GM10847 (cell line): ENCODE measurements around the gene KLF11.

Source experiments
- POLR2A ChIP-seq: IDR thresholded peaks from 2 replicates; pipeline ENCODE4 v1.6.1; 2011; ENCODE audit not compliant: insufficient read length; ENCODE audit errors: extremely low read depth

Gene KLF11

DNA sequence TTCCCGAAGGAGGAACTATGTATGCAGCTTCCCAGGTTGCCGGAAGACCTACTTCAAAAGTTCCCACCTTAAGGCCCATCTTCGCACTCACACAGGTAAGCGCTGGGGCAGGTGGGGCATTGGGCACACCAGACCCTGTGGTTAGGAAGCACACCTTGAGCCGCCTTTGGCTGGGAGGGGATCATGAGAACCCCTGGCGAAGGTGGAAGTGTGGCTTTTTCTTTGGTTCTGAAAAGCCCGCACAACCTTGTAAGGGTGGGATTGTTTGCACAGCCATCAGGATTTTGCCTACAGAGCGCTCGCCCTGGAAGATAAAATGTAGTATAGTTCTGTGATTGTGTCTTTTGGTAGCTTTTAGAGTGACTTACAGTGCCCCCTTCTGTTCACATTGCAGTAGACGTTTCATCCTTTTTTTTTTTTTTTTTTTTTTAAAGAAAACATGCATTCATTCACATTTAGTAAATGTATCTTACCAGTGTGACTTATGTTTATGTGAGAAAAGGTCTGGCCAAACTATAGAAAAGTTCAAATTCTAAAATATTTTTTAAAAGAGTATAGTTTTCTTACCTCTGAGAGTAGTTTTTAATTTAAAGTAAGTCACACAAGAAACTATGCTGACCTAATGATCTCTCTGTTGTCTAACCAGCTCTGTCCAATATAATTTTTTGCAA, 5.3 kb downstream of the KLF11 start:
- no peak for TF ChIP-seq POLR2A

DNA sequence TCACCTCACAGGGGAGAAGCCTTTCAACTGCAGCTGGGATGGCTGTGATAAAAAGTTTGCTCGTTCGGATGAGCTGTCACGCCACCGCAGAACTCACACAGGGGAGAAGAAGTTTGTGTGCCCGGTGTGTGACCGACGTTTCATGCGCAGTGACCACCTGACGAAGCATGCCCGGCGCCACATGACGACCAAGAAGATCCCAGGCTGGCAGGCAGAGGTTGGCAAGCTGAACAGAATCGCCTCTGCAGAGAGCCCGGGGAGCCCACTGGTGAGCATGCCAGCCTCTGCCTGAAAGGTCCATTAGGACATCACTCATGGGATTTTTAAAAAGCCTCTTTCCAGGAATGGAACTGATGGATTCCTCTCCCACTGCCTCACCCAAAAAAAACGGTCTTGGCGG, 8.9 kb downstream of the KLF11 start:
- TF ChIP-seq POLR2A: no peak

GRCh38 chr2:10053351-10053750, 10.0 kb downstream of the KLF11 start:
- no peak for TF ChIP-seq POLR2A

- TF ChIP-seq POLR2A: no peak
These were observed 11.1 kb downstream of the KLF11 start for GRCh38 chr2:10054424-10054823.

DNA sequence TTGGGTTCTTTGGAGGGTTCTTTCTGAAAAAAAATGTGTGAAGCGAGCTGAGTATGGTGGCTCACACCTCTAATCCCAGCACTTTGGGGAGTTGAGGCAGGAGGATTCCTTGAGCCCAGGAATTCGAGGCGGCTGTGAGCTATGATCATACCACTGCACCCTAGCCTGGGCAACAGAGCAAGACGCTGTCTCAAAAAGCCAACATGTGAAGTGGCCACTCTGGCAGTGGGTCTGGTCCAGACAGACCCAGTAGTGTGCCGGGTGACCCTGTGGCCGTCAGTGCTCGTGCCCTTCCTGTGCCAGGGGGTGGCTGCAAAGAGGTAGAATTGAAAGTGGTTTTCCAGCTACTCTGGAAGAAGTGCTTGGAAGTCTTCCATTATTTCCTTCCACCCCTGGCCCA, 11.6 kb downstream of the KLF11 start:
- no peak for TF ChIP-seq POLR2A

GRCh38 chr2:10056439-10056838, 13.1 kb downstream of the KLF11 start:
- TF ChIP-seq POLR2A: no peak

GRCh38 chr2:10057231-10058107, 14.1 kb downstream of the KLF11 start:
- no peak for TF ChIP-seq POLR2A

- TF ChIP-seq POLR2A: no peak
These were observed 15.1 kb downstream of the KLF11 start for GRCh38 chr2:10058251-10059015.

DNA sequence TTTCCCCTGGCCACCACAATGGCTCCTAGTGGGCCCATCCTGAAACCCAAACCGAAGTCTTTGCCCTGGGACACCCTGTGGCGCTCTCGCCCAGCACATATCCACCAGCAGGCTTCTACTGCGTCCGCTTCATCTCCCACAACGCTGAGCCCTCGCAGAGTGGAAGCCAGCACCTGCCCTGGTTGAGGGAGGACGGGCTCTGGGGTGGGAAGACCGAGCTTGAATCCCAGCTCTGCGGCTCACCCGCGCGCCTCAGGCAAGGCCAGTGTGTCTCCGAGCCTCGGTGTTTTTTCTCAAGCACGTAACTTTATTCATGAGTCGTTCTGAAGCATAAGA, 15.6 kb downstream of the KLF11 start:
- no peak for TF ChIP-seq POLR2A

DNA sequence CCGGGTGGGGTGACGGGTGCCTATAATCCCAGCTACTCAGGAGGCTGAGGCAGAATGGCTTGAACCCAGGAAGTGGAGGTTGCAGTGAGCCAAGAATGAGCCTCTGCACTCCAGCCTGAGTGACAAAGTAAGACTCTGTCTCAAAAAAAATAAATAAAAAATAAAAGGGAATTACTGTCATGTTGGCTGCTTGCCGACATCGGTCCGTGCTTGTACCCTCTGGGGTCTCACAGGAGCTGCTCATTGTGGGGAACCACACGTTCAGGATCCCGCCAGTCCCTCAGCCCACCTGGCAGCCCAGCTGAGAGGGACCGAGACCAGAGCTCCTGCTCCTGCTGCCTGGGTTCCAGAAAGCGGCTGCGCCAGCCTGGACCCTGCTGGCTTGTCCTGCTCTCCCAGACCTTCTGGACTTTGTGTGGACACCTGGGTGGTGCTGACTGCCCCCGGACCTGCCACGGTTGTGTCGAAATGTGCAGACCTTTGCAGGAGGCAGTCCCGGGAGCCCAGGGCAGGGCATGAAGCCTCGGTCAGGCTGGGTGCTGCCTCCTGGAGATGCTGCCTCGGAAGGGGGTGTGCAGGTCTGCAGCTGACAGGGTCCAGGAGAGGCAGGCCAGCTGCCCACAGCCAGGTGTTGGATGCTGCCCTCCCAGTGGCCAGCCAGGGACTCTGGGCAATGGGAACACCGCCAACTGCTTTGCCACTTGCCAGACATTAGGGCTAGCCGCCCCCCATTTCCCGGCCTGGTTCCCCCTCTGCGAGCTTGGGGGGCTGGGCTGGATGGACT, 16.4 kb downstream of the KLF11 start:
- no peak for TF ChIP-seq POLR2A

- TF ChIP-seq POLR2A: no peak
These were observed 18.0 kb downstream of the KLF11 start for GRCh38 chr2:10061221-10061925.

DNA sequence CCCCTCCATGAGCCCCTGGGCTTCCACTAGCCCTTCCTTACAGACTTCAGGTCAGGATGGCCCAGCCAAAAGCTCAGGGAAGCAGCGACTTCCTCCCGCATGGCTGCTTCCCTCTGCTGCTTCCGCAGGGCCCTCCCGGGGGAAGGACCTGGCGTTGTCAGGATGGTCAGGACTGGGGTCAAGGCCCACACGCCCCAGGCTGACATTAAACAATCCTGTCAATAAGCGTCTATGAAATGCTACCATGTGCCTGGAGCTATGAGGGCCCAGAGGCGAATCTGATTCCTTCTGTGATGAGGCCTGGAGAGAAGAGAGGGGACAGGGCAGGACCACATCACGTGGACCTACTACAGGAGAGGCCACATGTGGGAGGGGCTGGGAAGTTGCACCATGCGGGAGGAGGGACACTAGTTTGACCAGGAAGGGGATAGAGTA, 19.6 kb downstream of the KLF11 start:
- no peak for TF ChIP-seq POLR2A

GRCh38 chr2:10063566-10063965, 20.2 kb downstream of the KLF11 start:
- TF ChIP-seq POLR2A: no peak

- TF ChIP-seq POLR2A: no peak
These were observed 21.8 kb downstream of the KLF11 start for GRCh38 chr2:10064932-10065772.
